IPS-18c (cell line): ENCODE data around the gene PTP4A1.
"Not testable (repeated sequence)": the region's sequence is repeated elsewhere in the genome, so short reads cannot be mapped to it uniquely, and the experiment has no call there.

Source experiments
- H3K4me3 ChIP-seq: 2 replicates; pipeline ENCODE4 v1.7.0; 2013; ENCODE audit warnings: low read depth, mild to moderate bottlenecking, low read length, moderate library complexity; ENCODE audit not compliant: insufficient read depth
- H3K9me3 ChIP-seq: one replicate; pipeline ENCODE4 v1.6.1; 2013; ENCODE audit warnings: mild to moderate bottlenecking, low read length, moderate library complexity; ENCODE audit not compliant: control insufficient read depth, insufficient read depth

The PTP4A1 gene

GRCh38 chr6:63573899-63574553 is 1.7 kb downstream of the PTP4A1 start:
- Histone ChIP-seq H3K4me3 (peak overlapping the region; percentile 94), H3K9me3 (no peaks in the 10 kb centered on the region)

GRCh38 chr6:63574554-63574900 is 2.2 kb downstream of the PTP4A1 start:
- H3K9me3 ChIP-seq, result no peaks in the 10 kb centered on the region
- H3K4me3 ChIP-seq, result peak overlapping the region; percentile 94

- H3K4me3 ChIP-seq, result no peak overlapping the region
Measured at GRCh38 chr6:63576147-63576772, 4.0 kb downstream of the PTP4A1 start.

GRCh38 chr6:63576985-63577712 is 4.9 kb downstream of the PTP4A1 start:
- Histone ChIP-seq H3K4me3 (no peak overlapping the region), H3K9me3 (no peaks in the 10 kb centered on the region)

More at GRCh38 chr6:63576147-63576772, 4.0 kb downstream of the PTP4A1 start:
- no peaks in the 10 kb centered on the region for H3K9me3 ChIP-seq

- Histone ChIP-seq H3K9me3 (no peaks in the 10 kb centered on the region), H3K4me3 (no peak overlapping the region)
Measured at GRCh38 chr6:63578757-63579156, 6.5 kb downstream of the PTP4A1 start.

- Histone ChIP-seq H3K9me3 (no peaks in the 10 kb centered on the region), H3K4me3 (no peak overlapping the region)
Measured at GRCh38 chr6:63579937-63580703, 7.8 kb downstream of the PTP4A1 start.

GRCh38 chr6:63580704-63580961 is 8.4 kb downstream of the PTP4A1 start:
- H3K9me3 ChIP-seq, result no peaks in the 10 kb centered on the region
- H3K4me3 ChIP-seq, result no peak overlapping the region

GRCh38 chr6:63581355-63582013 is 9.2 kb downstream of the PTP4A1 start:
- H3K4me3 ChIP-seq, result no peak overlapping the region

GRCh38 chr6:63582579-63583231 is 10.4 kb downstream of the PTP4A1 start:
- Histone ChIP-seq H3K9me3 (no peaks in the 10 kb centered on the region), H3K4me3 (no peak overlapping the region)

More at GRCh38 chr6:63581355-63582013, 9.2 kb downstream of the PTP4A1 start:
- no peaks in the 10 kb centered on the region for H3K9me3 ChIP-seq

- Histone ChIP-seq H3K9me3 (no peaks in the 10 kb centered on the region), H3K4me3 (no peak overlapping the region)
Measured at GRCh38 chr6:63584125-63584514, 11.8 kb downstream of the PTP4A1 start.

- Histone ChIP-seq H3K4me3 (no peak overlapping the region), H3K9me3 (no peaks in the 10 kb centered on the region)
Measured at GRCh38 chr6:63584566-63584965, 12.3 kb downstream of the PTP4A1 start.

- H3K9me3 ChIP-seq, H3K4me3 ChIP-seq: not testable (repeated sequence)
Measured at GRCh38 chr6:63585652-63586051, 13.4 kb downstream of the PTP4A1 start.

- Histone ChIP-seq H3K4me3 (no peak overlapping the region), H3K9me3 (no peaks in the 10 kb centered on the region)
Measured at GRCh38 chr6:63589952-63590411, 17.7 kb downstream of the PTP4A1 start.

GRCh38 chr6:63592886-63593285 is 20.6 kb downstream of the PTP4A1 start:
- H3K9me3 ChIP-seq, result no peaks in the 10 kb centered on the region

GRCh38 chr6:63597141-63598048 is 25.1 kb downstream of the PTP4A1 start:
- no peaks in the 10 kb centered on the region for H3K9me3 ChIP-seq
- H3K4me3 ChIP-seq, result peak overlapping the region; percentile 76

More at GRCh38 chr6:63592886-63593285, 20.6 kb downstream of the PTP4A1 start:
- no peak overlapping the region for H3K4me3 ChIP-seq
